PC-9 (cell line): Measurements from ENCODE around the gene FCN2. TPM values are rescaled to one million over a fixed set of nuclear protein-coding genes. Genes with fewer than 3 reads are reported as not detected.

ENCODE experiments used
- BruUV-seq: library from RNA; stranded (reverse); fragments of 400-500 nt; replicated peaks from 2 replicates; lab custom pipeline; 2021; lab: Mats Ljungman, UMichigan
- CTCF ChIA-PET: fragments of 300-600 bp; sonication (Branson Sonifier 250); formaldehyde crosslinking; loops from one replicate; lab custom pipeline; 2022; ENCODE audit warnings: antibody characterized with exemption; lab: Charles Lee
- POLR2A ChIA-PET: fragments of 300-600 bp; sonication (Branson Sonifier 250); formaldehyde crosslinking; loops from one replicate; lab custom pipeline; 2022; ENCODE audit warnings: antibody characterized with exemption; ENCODE audit not compliant: unreplicated experiment; lab: Charles Lee
- DNase-seq, 2 experiments: peaks; one replicate each; pipeline versions ENCODE4 v3.0.0 to v3.0.0-alpha.2; 2015 to 2022; ENCODE audit warnings: mixed read lengths in 1 of 2
- H2AFZ ChIP-seq: fragments of 200-600 bp; sonication (generic); 2 replicates; pipeline ENCODE4 v1.8.1; 2017; ENCODE audit warnings: antibody characterized with exemption
- H3F3A ChIP-seq: fragments of 200-600 bp; sonication (generic); 2 replicates; pipeline ENCODE4 v1.8.1; 2017; ENCODE audit warnings: antibody characterized with exemption, mild to moderate bottlenecking, low read depth; ENCODE audit not compliant: insufficient read depth
- H3K27ac ChIP-seq: fragments of 200-600 bp; sonication (generic); 2 replicates; pipeline ENCODE4 v1.6.1; 2016; ENCODE audit warnings: mixed run types
- H3K27me3 ChIP-seq: fragments of 200-600 bp; sonication (generic); 2 replicates; pipeline ENCODE4 v1.6.1; 2016; ENCODE audit warnings: low read depth, mixed run types; ENCODE audit not compliant: insufficient read depth
- H3K36me3 ChIP-seq: fragments of 200-600 bp; sonication (generic); 2 replicates; pipeline ENCODE4 v1.6.1; 2016; ENCODE audit warnings: low read depth, mixed run types
- H3K4me1 ChIP-seq: fragments of 200-600 bp; sonication (generic); replicated peaks from 2 replicates; pipeline ENCODE4 v1.6.1; 2016; ENCODE audit warnings: mixed run types; ENCODE audit not compliant: insufficient read depth
- H3K4me2 ChIP-seq: fragments of 200-600 bp; sonication (generic); 2 replicates; pipeline ENCODE4 v1.6.1; 2017; ENCODE audit warnings: mixed run types
- H3K4me3 ChIP-seq: fragments of 200-600 bp; sonication (generic); 2 replicates; pipeline ENCODE4 v1.6.1; 2016; ENCODE audit warnings: mixed run types
- H3K79me2 ChIP-seq: fragments of 200-600 bp; sonication (generic); 2 replicates; pipeline ENCODE4 v1.6.1; 2017; ENCODE audit warnings: low read depth, mixed run types
- H3K9me2 ChIP-seq: fragments of 200-600 bp; sonication (generic); 2 replicates; pipeline ENCODE4 v1.8.1; 2017; ENCODE audit warnings: mild to moderate bottlenecking; ENCODE audit not compliant: insufficient read depth
- H3K9me3 ChIP-seq: fragments of 200-600 bp; sonication (generic); 2 replicates; pipeline ENCODE4 v1.8.1; 2016; ENCODE audit warnings: low read depth; ENCODE audit not compliant: insufficient read depth
- H4K20me1 ChIP-seq: fragments of 200-600 bp; sonication (generic); 2 replicates; pipeline ENCODE4 v1.8.1; 2017; ENCODE audit not compliant: insufficient read depth
- EZH2 ChIP-seq: fragments of 200-600 bp; sonication (generic); IDR thresholded peaks from 2 replicates; pipeline ENCODE4 v1.8.0; 2017; ENCODE audit warnings: antibody characterized with exemption, low read depth
- intact Hi-C: fragments of 100-400 bp; cut with micrococcal nuclease; formaldehyde crosslinking; loops from one replicate; pipeline ENCODE4 v1.10.0; 2022; ENCODE audit not compliant: unreplicated experiment
- total RNA-seq: library from RNA; stranded (reverse); gene quantifications from 2 replicates; pipeline ENCODE4 v1.2.3, GENCODE V29; 2021
- TF ChIP-seq, protein P1 (sequence below): fragments of 200-600 bp; sonication (generic); conservative IDR thresholded peaks from 2 replicates; pipeline ENCODE4 v1.6.1; 2017; ENCODE audit warnings: mixed run types, antibody characterized with exemption, mild to moderate bottlenecking, moderate library complexity

The FCN2 gene
- total RNA-seq, 1 experiment from 2014 or later, result not detected

DNA sequence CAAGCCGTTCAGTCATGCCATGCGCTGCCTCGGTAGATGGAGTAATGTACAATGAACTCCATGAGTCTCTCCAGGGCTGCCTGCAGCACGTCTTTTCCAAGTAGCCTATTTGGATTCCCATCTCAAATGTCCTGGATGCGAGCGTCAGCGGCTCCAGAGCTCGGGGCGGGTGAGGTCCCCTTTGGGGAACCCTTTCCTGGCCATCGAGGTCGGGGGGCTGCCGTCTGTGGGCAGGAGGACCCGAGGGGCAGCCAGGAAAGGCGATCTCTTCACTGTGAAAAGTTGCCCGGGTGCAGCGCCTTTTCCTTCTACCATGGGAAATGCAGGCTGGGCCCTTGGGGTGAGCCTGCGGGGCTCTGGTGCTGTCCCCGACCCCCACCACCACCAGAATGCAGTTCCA, 36.9 kb upstream of the FCN2 start:
- Histone ChIP-seq H3K4me3 (no peak overlapping the region), H3K36me3 (no peaks in the 10 kb centered on the region), H3K9me3 (no peaks in the 10 kb centered on the region), H3K79me2 (no peaks in the 10 kb centered on the region), H3K4me1 (no peaks in the 10 kb centered on the region), H3K27ac (no peak overlapping the region), H4K20me1 (no peaks in the 10 kb centered on the region), H3F3A (no peaks in the 10 kb centered on the region), H2AFZ (no peak overlapping the region), H3K4me2 (no peak overlapping the region), H3K27me3 (peaks cover 37% of the 10 kb centered on the region), H3K9me2 (no peaks in the 10 kb centered on the region)
- intact Hi-C loops, result no loop called here
- TF ChIP-seq, protein P1, sequence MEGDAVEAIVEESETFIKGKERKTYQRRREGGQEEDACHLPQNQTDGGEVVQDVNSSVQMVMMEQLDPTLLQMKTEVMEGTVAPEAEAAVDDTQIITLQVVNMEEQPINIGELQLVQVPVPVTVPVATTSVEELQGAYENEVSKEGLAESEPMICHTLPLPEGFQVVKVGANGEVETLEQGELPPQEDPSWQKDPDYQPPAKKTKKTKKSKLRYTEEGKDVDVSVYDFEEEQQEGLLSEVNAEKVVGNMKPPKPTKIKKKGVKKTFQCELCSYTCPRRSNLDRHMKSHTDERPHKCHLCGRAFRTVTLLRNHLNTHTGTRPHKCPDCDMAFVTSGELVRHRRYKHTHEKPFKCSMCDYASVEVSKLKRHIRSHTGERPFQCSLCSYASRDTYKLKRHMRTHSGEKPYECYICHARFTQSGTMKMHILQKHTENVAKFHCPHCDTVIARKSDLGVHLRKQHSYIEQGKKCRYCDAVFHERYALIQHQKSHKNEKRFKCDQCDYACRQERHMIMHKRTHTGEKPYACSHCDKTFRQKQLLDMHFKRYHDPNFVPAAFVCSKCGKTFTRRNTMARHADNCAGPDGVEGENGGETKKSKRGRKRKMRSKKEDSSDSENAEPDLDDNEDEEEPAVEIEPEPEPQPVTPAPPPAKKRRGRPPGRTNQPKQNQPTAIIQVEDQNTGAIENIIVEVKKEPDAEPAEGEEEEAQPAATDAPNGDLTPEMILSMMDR, result no peak
- no peak for TF ChIP-seq EZH2
- ChIA-PET POLR2A (no interaction called here), CTCF (no interaction called here)
- BruUV-seq, result no TSS peak
- no peak for DNase-seq

DNA sequence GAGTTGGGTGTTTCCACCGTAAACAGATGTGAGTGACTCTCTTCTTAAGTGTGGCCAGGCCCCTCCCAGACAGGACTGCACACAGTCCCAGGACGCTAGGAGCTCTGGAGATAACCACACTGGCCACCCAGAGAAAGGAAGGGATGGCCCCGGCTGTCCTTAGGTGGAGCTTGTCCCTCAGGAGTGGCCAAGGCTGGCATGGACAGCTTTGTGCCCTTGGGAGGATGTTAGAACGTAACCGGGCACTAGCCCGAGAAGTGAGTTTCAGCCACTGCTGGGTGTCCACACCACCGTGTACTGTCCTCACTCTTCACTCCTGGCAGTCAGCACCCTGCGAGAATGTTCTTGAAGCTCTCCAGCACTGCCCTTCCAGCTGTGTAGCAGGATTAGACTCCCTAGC, 35.8 kb upstream of the FCN2 start:
- BruUV-seq, result no TSS peak
- no peaks in the 10 kb centered on the region for H3K36me3 ChIP-seq
- no peak overlapping the region for H3K4me3 ChIP-seq
- peaks cover 31% of the 10 kb centered on the region for H3K27me3 ChIP-seq
- no peaks in the 10 kb centered on the region for H3F3A ChIP-seq
- DNase-seq, result no peak
- H3K27ac ChIP-seq, result no peak overlapping the region
- H4K20me1 ChIP-seq, result no peaks in the 10 kb centered on the region
- CTCF ChIA-PET, result no interaction called here
- intact Hi-C loops, result no loop called here
- POLR2A ChIA-PET, result no interaction called here
- H2AFZ ChIP-seq, result no peak overlapping the region
- no peak for TF ChIP-seq EZH2
- TF ChIP-seq, protein P1, result no peak
- H3K9me2 ChIP-seq, result no peaks in the 10 kb centered on the region
- H3K79me2 ChIP-seq, result no peaks in the 10 kb centered on the region
- H3K4me1 ChIP-seq, result no peaks in the 10 kb centered on the region
- no peaks in the 10 kb centered on the region for H3K9me3 ChIP-seq
- H3K4me2 ChIP-seq, result no peak overlapping the region

DNA sequence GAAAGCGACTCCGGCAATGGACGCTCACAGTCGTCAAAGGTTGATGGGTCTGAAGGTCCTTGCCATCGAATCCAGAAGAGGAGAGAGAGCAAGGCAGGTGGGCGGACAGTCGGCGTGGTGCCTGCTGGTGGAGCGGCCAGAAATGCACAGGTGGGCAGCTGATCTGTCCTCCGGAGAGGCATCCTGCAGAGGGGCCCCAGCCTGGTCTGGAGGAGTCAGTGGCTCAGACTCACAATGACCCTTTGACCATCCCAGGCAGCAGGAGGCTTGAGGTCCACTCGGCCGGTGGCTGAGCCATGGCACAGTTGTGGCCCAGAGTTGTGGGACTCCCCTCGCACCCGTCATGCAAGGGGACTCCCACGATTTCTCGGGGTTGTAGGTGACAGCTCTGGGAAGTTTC, 34.4 kb upstream of the FCN2 start:
- peaks cover 29% of the 10 kb centered on the region for H3K27me3 ChIP-seq
- no peaks in the 10 kb centered on the region for H3F3A ChIP-seq
- no TSS peak for BruUV-seq
- H3K9me2 ChIP-seq, result no peaks in the 10 kb centered on the region
- H3K4me3 ChIP-seq, result no peak overlapping the region
- H4K20me1 ChIP-seq, result no peaks in the 10 kb centered on the region
- H3K9me3 ChIP-seq, result no peaks in the 10 kb centered on the region
- no peak overlapping the region for H3K27ac ChIP-seq
- H3K4me1 ChIP-seq, result no peaks in the 10 kb centered on the region
- DNase-seq, result no peak
- intact Hi-C loops, result no loop called here
- H3K79me2 ChIP-seq, result no peaks in the 10 kb centered on the region
- POLR2A ChIA-PET, result no interaction called here
- no peak overlapping the region for H2AFZ ChIP-seq
- H3K36me3 ChIP-seq, result no peaks in the 10 kb centered on the region
- CTCF ChIA-PET, result no interaction called here
- TF ChIP-seq, protein P1, result no peak
- TF ChIP-seq EZH2, result no peak
- H3K4me2 ChIP-seq, result no peak overlapping the region
